Activated CD4-positive, alpha-beta memory T cell treated with anti-CD3 and anti-CD28 coated beads for 36 hours (primary cell): ENCODE results near the gene GLIS1. TPM values are rescaled to one million over a fixed set of nuclear protein-coding genes. Genes with fewer than 3 reads are reported as not detected.

ENCODE experiments used
- CTCF ChIA-PET: fragments of 350-600 bp; sonication (Branson Sonifier 250); formaldehyde crosslinking; loops from one replicate; lab custom pipeline; 2021; ENCODE audit warnings: antibody characterized with exemption, inconsistent platforms; lab: Charles Lee
- POLR2A ChIA-PET: fragments of 350-600 bp; sonication (Branson Sonifier 250); formaldehyde crosslinking; loops from one replicate; lab custom pipeline; 2021; ENCODE audit warnings: antibody characterized with exemption; lab: Charles Lee
- DNase-seq: peaks from one replicate; pipeline ENCODE4 v3.0.0-alpha.2; 2020
- H3K27ac Mint-ChIP-seq: one replicate; pipeline ENCODE4 v1.8.0; 2021; ENCODE audit warnings: mixed read lengths
- H3K27me3 Mint-ChIP-seq: one replicate; pipeline ENCODE4 v1.8.0; 2021; ENCODE audit warnings: mixed read lengths
- H3K36me3 Mint-ChIP-seq: one replicate; pipeline ENCODE4 v1.8.0; 2021; ENCODE audit warnings: mixed read lengths
- H3K4me1 Mint-ChIP-seq: one replicate; pipeline ENCODE4 v1.8.0; 2021; ENCODE audit warnings: low read depth, mixed read lengths
- H3K4me3 Mint-ChIP-seq: one replicate; pipeline ENCODE4 v1.8.0; 2021; ENCODE audit warnings: mild to moderate bottlenecking, mixed read lengths
- H3K9me3 Mint-ChIP-seq: one replicate; pipeline ENCODE4 v1.8.0; 2021; ENCODE audit warnings: mixed read lengths
- intact Hi-C: fragments of 100-400 bp; cut with micrococcal nuclease; formaldehyde crosslinking; loops from one replicate; pipeline ENCODE4 v1.15.1; 2023
- total RNA-seq, 2 experiments: library from RNA; stranded (reverse); gene quantifications; one replicate each; pipeline ENCODE4 v1.2.3, GENCODE V29; 2021

Gene GLIS1
- total RNA-seq, 2 experiments from 2014 or later: not detected

- ChIA-PET CTCF (no interaction called here), POLR2A (no interaction called here)
- Mint-ChIP-seq H3K27me3 (no peaks in the 10 kb centered on the region), H3K4me3 (no peak overlapping the region), H3K36me3 (no peaks in the 10 kb centered on the region), H3K9me3 (no peaks in the 10 kb centered on the region), H3K4me1 (no peaks in the 10 kb centered on the region), H3K27ac (no peak overlapping the region)
- DNase-seq: no peak
- intact Hi-C loops: no loop called here
Measured at GRCh38 chr1:53603431-53603830, 135.5 kb downstream of the GLIS1 start.

DNA sequence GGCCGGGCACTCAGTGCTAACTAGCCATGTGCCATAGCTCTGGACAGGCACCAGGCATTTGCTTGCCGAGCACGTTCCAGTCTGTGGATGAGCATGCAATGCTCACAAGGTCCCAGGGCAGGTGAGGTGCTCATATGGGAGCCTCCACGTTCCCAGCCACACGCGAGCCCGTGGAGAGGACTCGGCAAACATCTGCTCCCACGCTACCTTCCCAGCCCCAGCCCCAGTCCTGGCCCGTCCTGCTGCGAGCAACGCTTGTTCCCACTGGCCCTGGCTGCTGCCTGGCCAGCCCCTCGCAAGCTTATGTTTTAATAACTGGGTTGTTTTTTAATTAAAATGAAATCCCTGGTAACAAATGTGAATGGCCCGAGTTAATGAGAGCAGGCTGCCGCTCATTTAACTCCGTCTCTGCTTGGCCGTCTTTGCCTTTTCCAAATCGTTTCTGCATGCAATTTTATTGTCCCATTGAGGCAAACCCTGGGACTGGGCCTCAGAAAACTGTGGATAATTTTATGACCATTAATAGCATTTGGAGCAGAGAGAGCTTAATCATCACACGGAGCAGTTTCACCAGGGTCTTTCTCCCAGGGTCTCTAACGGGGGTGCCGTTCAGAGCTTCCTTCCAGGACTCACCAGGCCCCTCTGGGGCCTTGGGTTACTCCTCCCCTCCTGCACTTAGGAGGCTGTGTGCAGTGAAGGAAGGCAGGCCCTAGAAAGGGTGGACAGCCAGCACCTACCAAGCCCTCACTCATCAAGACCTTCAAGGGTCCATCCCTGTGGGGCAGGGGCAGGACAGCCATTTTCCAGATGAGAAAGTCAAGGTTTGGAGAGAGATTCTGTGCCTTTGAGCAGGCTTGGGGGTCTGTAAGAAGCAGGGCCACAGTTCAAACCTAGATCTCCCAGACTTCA, 136.8 kb downstream of the GLIS1 start:
- ChIA-PET CTCF (no interaction called here), POLR2A (no interaction called here)
- H3K27me3 Mint-ChIP-seq: no peaks in the 10 kb centered on the region
- intact Hi-C loops: no loop called here
- no peaks in the 10 kb centered on the region for H3K4me1 Mint-ChIP-seq
- no peak for DNase-seq
- H3K9me3 Mint-ChIP-seq: no peaks in the 10 kb centered on the region
- H3K36me3 Mint-ChIP-seq: no peaks in the 10 kb centered on the region
- H3K4me3 Mint-ChIP-seq: no peak overlapping the region
- H3K27ac Mint-ChIP-seq: no peak overlapping the region

GRCh38 chr1:53601031-53601745, 137.8 kb downstream of the GLIS1 start:
- Mint-ChIP-seq H3K27me3 (no peaks in the 10 kb centered on the region), H3K4me3 (no peak overlapping the region), H3K9me3 (no peaks in the 10 kb centered on the region), H3K4me1 (no peaks in the 10 kb centered on the region), H3K36me3 (no peaks in the 10 kb centered on the region), H3K27ac (no peak overlapping the region)
- POLR2A ChIA-PET: no interaction called here
- intact Hi-C loops: no loop called here
- DNase-seq: no peak
- CTCF ChIA-PET: interaction anchor here (1.0 kb wide), 1 partner anchor 153 kb away, joined by 3 read pairs; no protein-coding TSS in a partner anchor

DNA sequence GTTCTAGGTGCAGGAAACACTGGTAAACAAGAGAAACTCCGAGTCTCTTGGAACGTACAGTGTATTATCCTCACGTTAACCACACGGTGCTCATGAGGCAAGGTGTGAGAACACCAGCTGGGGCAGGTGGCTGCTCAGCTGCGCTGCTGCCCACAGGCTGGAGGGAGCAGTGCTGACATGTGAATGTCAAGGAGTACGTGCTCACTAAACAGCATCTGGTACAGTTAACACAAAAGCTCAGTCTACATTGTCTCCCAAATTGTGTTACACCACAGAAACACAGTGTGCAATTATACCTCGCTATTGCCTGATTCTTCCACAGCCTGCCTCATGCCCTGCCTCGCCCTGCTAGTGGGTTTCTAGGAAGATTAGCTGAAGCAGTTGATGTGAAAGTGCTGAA, 138.4 kb downstream of the GLIS1 start:
- H3K27ac Mint-ChIP-seq: no peak overlapping the region
- POLR2A ChIA-PET: no interaction called here
- CTCF ChIA-PET: interaction anchor here (1.0 kb wide), 1 partner anchor 154 kb away, joined by 3 read pairs; no protein-coding TSS in a partner anchor
- H3K27me3 Mint-ChIP-seq: no peaks in the 10 kb centered on the region
- no peak overlapping the region for H3K4me3 Mint-ChIP-seq
- H3K36me3 Mint-ChIP-seq: no peaks in the 10 kb centered on the region
- no peaks in the 10 kb centered on the region for H3K4me1 Mint-ChIP-seq
- intact Hi-C loops: no loop called here
- DNase-seq: no peak
- no peaks in the 10 kb centered on the region for H3K9me3 Mint-ChIP-seq

DNA sequence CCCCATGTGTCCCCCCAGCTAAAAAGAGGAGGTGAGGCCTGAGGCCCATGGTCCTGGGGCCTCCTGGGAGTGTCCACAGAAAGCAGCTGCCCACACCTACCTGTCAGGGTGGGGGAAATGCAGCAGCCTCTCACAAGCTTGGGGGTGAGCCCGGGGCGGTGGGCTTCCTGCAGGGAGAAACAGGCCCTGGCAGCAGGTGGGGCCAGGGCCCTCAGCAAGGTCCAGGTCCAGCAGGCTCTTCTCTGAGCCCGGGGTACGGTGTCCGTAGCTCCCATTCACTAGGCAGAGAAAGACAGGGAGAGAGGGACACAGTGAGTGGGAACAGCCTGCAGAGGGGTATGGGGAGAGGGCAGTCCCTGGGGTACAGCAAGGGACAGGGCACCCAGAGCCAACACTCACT, 139.0 kb downstream of the GLIS1 start:
- H3K4me1 Mint-ChIP-seq: no peaks in the 10 kb centered on the region
- H3K36me3 Mint-ChIP-seq: no peaks in the 10 kb centered on the region
- H3K9me3 Mint-ChIP-seq: no peaks in the 10 kb centered on the region
- no peak overlapping the region for H3K4me3 Mint-ChIP-seq
- H3K27me3 Mint-ChIP-seq: no peaks in the 10 kb centered on the region
- no peak overlapping the region for H3K27ac Mint-ChIP-seq
- CTCF ChIA-PET: interaction anchor here (0.6 kb wide), 1 partner anchor 871 kb away, joined by 3 read pairs; no protein-coding TSS in a partner anchor
- intact Hi-C loops: no loop called here
- POLR2A ChIA-PET: no interaction called here
- no peak for DNase-seq

- H3K36me3 Mint-ChIP-seq: no peaks in the 10 kb centered on the region
- POLR2A ChIA-PET: no interaction called here
- intact Hi-C loops: no loop called here
Measured at GRCh38 chr1:53599481-53599880, 139.5 kb downstream of the GLIS1 start.

DNA sequence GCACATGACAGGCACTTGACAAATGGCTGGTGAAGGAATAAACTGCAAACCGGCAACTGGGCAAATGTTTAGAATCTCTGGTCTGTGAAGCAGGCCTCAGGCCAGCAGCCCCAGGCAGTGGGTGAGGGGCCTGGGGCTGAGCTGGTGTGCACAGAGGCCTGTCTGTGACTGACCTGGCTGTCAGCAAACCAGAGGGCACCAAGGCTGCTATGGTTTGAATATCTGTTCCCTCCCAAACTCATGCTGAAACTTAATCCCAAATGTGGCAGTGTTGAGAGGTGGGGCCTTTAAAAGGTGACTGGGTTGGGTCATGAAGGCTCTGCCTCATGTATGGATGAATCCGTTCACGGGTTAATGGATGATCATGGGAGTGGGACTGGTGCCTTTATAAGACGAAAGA, 140.0 kb downstream of the GLIS1 start:
- Mint-ChIP-seq H3K27ac (no peak overlapping the region), H3K27me3 (no peaks in the 10 kb centered on the region), H3K4me1 (no peaks in the 10 kb centered on the region), H3K4me3 (no peak overlapping the region), H3K9me3 (no peaks in the 10 kb centered on the region), H3K36me3 (no peaks in the 10 kb centered on the region)
- DNase-seq: no peak
- CTCF ChIA-PET: no interaction called here
- intact Hi-C loops: no loop called here
- POLR2A ChIA-PET: no interaction called here

More at GRCh38 chr1:53599481-53599880, 139.5 kb downstream of the GLIS1 start:
- no peaks in the 10 kb centered on the region for H3K4me1 Mint-ChIP-seq
- DNase-seq: no peak
- no peak overlapping the region for H3K4me3 Mint-ChIP-seq
- H3K27me3 Mint-ChIP-seq: no peaks in the 10 kb centered on the region
- no peak overlapping the region for H3K27ac Mint-ChIP-seq
- CTCF ChIA-PET: no interaction called here
- no peaks in the 10 kb centered on the region for H3K9me3 Mint-ChIP-seq

DNA sequence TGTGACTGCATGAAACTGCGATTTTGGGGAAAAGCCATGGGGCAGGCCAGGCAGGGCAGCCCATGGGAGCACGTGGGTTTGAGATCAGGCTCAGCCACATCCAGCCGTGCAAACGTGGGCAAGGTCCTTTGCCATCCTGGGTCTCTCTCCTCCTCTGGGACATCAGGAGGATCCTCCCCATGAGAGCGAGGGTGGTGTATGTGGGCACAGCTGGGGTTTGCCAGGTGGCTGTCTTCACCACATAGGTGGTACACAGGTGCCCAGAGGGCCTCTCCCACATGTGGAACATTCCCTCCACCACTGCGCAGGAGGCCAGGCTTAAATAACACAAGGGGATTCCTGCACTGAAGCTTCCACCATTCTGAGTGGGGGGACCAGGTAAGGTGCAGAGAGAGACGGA, 143.1 kb downstream of the GLIS1 start:
- H3K4me3 Mint-ChIP-seq: no peak overlapping the region
- no peaks in the 10 kb centered on the region for H3K27me3 Mint-ChIP-seq
- no peak overlapping the region for H3K27ac Mint-ChIP-seq
- ChIA-PET POLR2A (no interaction called here), CTCF (no interaction called here)
- no peaks in the 10 kb centered on the region for H3K9me3 Mint-ChIP-seq
- no peaks in the 10 kb centered on the region for H3K4me1 Mint-ChIP-seq
- no peak for DNase-seq
- intact Hi-C loops: no loop called here
- H3K36me3 Mint-ChIP-seq: no peaks in the 10 kb centered on the region

GRCh38 chr1:53594391-53595180, 144.4 kb downstream of the GLIS1 start:
- no peak for DNase-seq
- Mint-ChIP-seq H3K27ac (no peak overlapping the region), H3K36me3 (no peaks in the 10 kb centered on the region), H3K9me3 (no peaks in the 10 kb centered on the region), H3K4me1 (no peaks in the 10 kb centered on the region), H3K4me3 (no peak overlapping the region), H3K27me3 (no peaks in the 10 kb centered on the region)
- POLR2A ChIA-PET: no interaction called here
- CTCF ChIA-PET: no interaction called here
- intact Hi-C loops: no loop called here

- ChIA-PET POLR2A (no interaction called here), CTCF (interaction anchor here (1.0 kb wide), 1 partner anchor 65 kb away, joined by 3 read pairs; no protein-coding TSS in a partner anchor)
- Mint-ChIP-seq H3K36me3 (no peaks in the 10 kb centered on the region), H3K27me3 (no peaks in the 10 kb centered on the region), H3K4me1 (no peaks in the 10 kb centered on the region), H3K4me3 (no peak overlapping the region), H3K9me3 (no peaks in the 10 kb centered on the region), H3K27ac (no peak overlapping the region)
- no peak for DNase-seq
- intact Hi-C loops: no loop called here
Measured at GRCh38 chr1:53593758-53594380, 145.1 kb downstream of the GLIS1 start.

- no peak overlapping the region for H3K4me3 Mint-ChIP-seq
- intact Hi-C loops: no loop called here
- DNase-seq: no peak
- no peak overlapping the region for H3K27ac Mint-ChIP-seq
- H3K4me1 Mint-ChIP-seq: no peaks in the 10 kb centered on the region
- no peaks in the 10 kb centered on the region for H3K27me3 Mint-ChIP-seq
- H3K9me3 Mint-ChIP-seq: no peaks in the 10 kb centered on the region
- POLR2A ChIA-PET: interaction anchor here (0.6 kb wide), 1 partner anchor 106 kb away, joined by 3 read pairs; no protein-coding TSS in a partner anchor
- CTCF ChIA-PET: interaction anchor here (1.0 kb wide), 1 partner anchor 64 kb away, joined by 3 read pairs; no protein-coding TSS in a partner anchor
- no peaks in the 10 kb centered on the region for H3K36me3 Mint-ChIP-seq
Measured at GRCh38 chr1:53592985-53593757, 145.8 kb downstream of the GLIS1 start.
